ENCODE measurements around the gene STX17.

DNA sequence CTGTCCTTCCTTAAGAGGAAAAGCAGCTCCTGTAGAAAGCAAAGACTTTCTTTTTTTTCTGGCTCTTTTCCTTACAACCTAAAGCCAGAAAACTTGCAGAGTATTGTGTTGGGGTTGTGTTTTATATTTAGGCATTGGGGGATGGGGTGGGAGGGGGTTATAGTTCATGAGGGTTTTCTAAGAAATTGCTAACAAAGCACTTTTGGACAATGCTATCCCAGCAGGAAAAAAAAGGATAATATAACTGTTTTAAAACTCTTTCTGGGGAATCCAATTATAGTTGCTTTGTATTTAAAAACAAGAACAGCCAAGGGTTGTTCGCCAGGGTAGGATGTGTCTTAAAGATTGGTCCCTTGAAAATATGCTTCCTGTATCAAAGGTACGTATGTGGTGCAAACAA is 42.5 kb upstream of the STX17 start:
- TF ChIP-seq ZNF561 (tag by site-specific recombination; IDR thresholded peaks at IDR 0.05; ENCODE audit: borderline replicate concordance) (no peak), PRDM1 (tag by site-specific recombination; IDR thresholded peaks at IDR 0.05) (no peak), YY1 (tag by site-specific recombination; IDR thresholded peaks at IDR 0.05) (no peak), ZBTB7A (tag by site-specific recombination; IDR thresholded peaks at IDR 0.05; ENCODE audit: low read depth) (no peak), ZNF121 (tag by site-specific recombination; IDR thresholded peaks at IDR 0.05) (no peak), ZNF510 (tag by site-specific recombination; IDR thresholded peaks at IDR 0.05; ENCODE audit: insufficient replicate concordance) (no peak), KLF9 (tag by site-specific recombination; IDR thresholded peaks at IDR 0.05; ENCODE audit: low read depth) (no peak), ZNF138 (tag by site-specific recombination; IDR thresholded peaks at IDR 0.05; ENCODE audit: borderline replicate concordance) (no peak), ZNF16 (tag by site-specific recombination; IDR thresholded peaks at IDR 0.05; ENCODE audit: low read depth) (no peak), ZNF23 (tag by site-specific recombination; IDR thresholded peaks at IDR 0.05; ENCODE audit: borderline replicate concordance) (no peak)
- TF ChIP-seq, protein P1, sequence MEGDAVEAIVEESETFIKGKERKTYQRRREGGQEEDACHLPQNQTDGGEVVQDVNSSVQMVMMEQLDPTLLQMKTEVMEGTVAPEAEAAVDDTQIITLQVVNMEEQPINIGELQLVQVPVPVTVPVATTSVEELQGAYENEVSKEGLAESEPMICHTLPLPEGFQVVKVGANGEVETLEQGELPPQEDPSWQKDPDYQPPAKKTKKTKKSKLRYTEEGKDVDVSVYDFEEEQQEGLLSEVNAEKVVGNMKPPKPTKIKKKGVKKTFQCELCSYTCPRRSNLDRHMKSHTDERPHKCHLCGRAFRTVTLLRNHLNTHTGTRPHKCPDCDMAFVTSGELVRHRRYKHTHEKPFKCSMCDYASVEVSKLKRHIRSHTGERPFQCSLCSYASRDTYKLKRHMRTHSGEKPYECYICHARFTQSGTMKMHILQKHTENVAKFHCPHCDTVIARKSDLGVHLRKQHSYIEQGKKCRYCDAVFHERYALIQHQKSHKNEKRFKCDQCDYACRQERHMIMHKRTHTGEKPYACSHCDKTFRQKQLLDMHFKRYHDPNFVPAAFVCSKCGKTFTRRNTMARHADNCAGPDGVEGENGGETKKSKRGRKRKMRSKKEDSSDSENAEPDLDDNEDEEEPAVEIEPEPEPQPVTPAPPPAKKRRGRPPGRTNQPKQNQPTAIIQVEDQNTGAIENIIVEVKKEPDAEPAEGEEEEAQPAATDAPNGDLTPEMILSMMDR (tag by site-specific recombination; IDR thresholded peaks at IDR 0.05) = no peak
- TF ChIP-seq, protein P2, sequence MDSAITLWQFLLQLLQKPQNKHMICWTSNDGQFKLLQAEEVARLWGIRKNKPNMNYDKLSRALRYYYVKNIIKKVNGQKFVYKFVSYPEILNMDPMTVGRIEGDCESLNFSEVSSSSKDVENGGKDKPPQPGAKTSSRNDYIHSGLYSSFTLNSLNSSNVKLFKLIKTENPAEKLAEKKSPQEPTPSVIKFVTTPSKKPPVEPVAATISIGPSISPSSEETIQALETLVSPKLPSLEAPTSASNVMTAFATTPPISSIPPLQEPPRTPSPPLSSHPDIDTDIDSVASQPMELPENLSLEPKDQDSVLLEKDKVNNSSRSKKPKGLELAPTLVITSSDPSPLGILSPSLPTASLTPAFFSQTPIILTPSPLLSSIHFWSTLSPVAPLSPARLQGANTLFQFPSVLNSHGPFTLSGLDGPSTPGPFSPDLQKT (IDR thresholded peaks at IDR 0.05; ENCODE audit: borderline replicate concordance, low read depth, low read length) = no peak
- TF ChIP-seq, protein P3, sequence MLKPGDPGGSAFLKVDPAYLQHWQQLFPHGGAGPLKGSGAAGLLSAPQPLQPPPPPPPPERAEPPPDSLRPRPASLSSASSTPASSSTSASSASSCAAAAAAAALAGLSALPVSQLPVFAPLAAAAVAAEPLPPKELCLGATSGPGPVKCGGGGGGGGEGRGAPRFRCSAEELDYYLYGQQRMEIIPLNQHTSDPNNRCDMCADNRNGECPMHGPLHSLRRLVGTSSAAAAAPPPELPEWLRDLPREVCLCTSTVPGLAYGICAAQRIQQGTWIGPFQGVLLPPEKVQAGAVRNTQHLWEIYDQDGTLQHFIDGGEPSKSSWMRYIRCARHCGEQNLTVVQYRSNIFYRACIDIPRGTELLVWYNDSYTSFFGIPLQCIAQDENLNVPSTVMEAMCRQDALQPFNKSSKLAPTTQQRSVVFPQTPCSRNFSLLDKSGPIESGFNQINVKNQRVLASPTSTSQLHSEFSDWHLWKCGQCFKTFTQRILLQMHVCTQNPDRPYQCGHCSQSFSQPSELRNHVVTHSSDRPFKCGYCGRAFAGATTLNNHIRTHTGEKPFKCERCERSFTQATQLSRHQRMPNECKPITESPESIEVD (tag by site-specific recombination; IDR thresholded peaks at IDR 0.05) = no peak
- TF ChIP-seq, protein P4, sequence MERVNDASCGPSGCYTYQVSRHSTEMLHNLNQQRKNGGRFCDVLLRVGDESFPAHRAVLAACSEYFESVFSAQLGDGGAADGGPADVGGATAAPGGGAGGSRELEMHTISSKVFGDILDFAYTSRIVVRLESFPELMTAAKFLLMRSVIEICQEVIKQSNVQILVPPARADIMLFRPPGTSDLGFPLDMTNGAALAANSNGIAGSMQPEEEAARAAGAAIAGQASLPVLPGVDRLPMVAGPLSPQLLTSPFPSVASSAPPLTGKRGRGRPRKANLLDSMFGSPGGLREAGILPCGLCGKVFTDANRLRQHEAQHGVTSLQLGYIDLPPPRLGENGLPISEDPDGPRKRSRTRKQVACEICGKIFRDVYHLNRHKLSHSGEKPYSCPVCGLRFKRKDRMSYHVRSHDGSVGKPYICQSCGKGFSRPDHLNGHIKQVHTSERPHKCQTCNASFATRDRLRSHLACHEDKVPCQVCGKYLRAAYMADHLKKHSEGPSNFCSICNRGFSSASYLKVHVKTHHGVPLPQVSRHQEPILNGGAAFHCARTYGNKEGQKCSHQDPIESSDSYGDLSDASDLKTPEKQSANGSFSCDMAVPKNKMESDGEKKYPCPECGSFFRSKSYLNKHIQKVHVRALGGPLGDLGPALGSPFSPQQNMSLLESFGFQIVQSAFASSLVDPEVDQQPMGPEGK (tag by site-specific recombination; IDR thresholded peaks at IDR 0.05) = no peak
